HTERT RPE-1 (cell line): ENCODE data around the gene ADD2.

Experiments
- in situ Hi-C: fragments of 300-500 bp; cut with MboI; formaldehyde crosslinking; loops from 4 replicates; pipeline ENCODE4 v1.14.3; 2020; ENCODE audit warnings: low sequenced_read_pairs

The ADD2 gene

DNA sequence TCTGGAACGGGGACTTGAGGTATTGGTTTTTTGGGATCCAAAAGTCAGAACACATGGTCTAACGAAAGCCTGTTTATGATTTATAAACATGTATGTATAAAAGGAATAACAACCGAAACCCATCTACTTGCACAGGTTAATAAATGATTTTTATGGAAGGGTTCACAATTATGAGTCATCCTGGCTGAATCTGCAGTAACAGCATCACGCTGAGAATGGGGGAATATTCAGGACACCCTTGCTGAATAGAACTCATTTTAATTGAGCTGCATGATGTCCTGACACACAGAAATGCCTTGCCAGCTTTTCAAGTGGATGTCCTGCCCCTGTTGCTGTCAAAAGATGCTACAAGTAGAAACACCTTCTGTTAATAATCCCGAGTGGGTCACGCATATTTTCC is 159.6 kb downstream of the ADD2 start:
- in situ Hi-C loops = no loop called here

DNA sequence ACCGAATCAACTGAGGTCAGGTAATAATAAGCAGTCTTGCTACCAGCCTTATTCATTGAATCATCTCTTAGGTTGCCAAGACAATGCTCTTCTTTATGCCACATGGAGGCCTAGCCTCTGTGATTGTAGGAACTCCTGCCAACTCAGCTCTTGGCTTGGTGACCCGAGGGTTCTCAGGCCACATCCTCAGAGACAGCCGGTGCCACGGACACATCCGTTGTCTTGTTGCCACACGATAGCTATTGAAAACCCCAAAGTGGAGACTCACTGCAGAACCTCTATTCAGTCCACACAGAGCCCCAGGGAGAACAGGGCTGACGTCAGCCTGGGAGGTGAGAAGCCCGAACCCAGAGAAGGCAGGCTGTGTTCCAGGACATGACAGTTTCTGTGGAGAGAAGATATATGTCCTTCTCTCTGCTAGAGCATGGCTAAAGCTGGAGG is 160.9 kb downstream of the ADD2 start:
- in situ Hi-C loops = no loop called here
